ENCODE measurements around the gene MLX. TPM values are rescaled to one million over a fixed set of nuclear protein-coding genes. Genes with fewer than 3 reads are reported as not detected.

The MLX gene
- total and polyA plus RNA-seq, 2 of the 8 experiments (the other 6 are each of a cell fraction or from before 2014, with no cell fraction given), result 27.0 to 27.5 TPM

DNA sequence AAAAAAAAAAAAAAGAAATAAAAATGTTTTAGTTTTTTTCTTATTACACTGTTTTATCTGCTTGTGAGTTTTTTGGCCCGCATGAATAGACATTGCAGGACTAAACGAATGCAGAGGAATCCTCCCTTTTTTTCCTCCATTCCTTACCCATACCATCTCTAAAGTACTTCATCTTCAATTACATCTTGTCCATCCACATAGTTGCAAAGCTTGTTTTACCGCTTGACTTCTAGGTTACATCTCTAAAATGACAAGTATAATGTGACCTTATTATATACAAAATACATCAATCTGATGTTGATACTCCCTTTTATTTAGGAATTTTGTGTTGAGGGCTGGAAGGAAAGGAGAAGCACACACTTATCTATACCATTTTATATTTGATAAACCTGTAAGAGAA is 29.5 kb downstream of the MLX start:
- no peak overlapping the region for H4K5ac ChIP-seq (ENCODE audit: insufficient read length, low read depth, low read length)
- no peak for FAIRE-seq
- no peak for TF ChIP-seq CREB1 (IDR thresholded peaks at IDR 0.05)
- TF ChIP-seq, protein P1, sequence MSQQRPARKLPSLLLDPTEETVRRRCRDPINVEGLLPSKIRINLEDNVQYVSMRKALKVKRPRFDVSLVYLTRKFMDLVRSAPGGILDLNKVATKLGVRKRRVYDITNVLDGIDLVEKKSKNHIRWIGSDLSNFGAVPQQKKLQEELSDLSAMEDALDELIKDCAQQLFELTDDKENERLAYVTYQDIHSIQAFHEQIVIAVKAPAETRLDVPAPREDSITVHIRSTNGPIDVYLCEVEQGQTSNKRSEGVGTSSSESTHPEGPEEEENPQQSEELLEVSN (IDR thresholded peaks at IDR 0.05), result no peak
- no peak for TF ChIP-seq HDAC2 (IDR thresholded peaks at IDR 0.05; ENCODE audit: borderline replicate concordance in 1 of 2, low read depth in 2 of 2, low read length in 2 of 2)
- TF ChIP-seq ZNF274 (IDR thresholded peaks at IDR 0.05; ENCODE audit: borderline replicate concordance, extremely low read depth, low read length), result no peak
- no peak for TF ChIP-seq EGR1 (IDR thresholded peaks at IDR 0.05; ENCODE audit: borderline replicate concordance, low read depth, low read length)
- TF ChIP-seq MAFK (IDR thresholded peaks at IDR 0.05; ENCODE audit: low read depth, low read length), result no peak

More for the DNA sequence above, 29.5 kb downstream of the MLX start:
- no peak overlapping the region for H3K14ac ChIP-seq (ENCODE audit: insufficient read length)
- peaks cover 0 to 20% of the 10 kb centered on the region in 2 experiments; a peak in 2 of 4 replicates for H3K79me2 ChIP-seq (ENCODE audit: control insufficient read depth in 1 of 2, insufficient read depth in 2 of 2, low read length in 2 of 2)
- H3K4me2 ChIP-seq (ENCODE audit: insufficient read depth in 1 of 2, low read depth in 2 of 2, low read length in 2 of 2), result no peak overlapping the region
- H3K23ac ChIP-seq (ENCODE audit: insufficient read length), result no peak overlapping the region
- no peak overlapping the region for H2AFZ ChIP-seq (ENCODE audit: low read length)
- no peak overlapping the region for H3K4me3 ChIP-seq (ENCODE audit: extremely low read depth in 1 of 4, insufficient read depth in 2 of 4, low read depth in 3 of 4, low read length in 4 of 4)
- no peaks in the 10 kb centered on the region for H3K9me3 ChIP-seq (ENCODE audit: insufficient read depth in 2 of 2, low read depth in 1 of 2, low read length in 1 of 2)
- no peak overlapping the region for H4K8ac ChIP-seq (ENCODE audit: extremely low read depth, insufficient read depth, low read length)
- no peak overlapping the region for H2BK5ac ChIP-seq (ENCODE audit: low read depth, low read length)
- H4K20me1 ChIP-seq (replicated peaks in 1 of 2; ENCODE audit: control insufficient read depth in 1 of 2, insufficient read depth in 2 of 2, low read length in 2 of 2), result peaks cover 0 to 1% of the 10 kb centered on the region in 2 experiments
- no peak overlapping the region for H2AK5ac ChIP-seq (ENCODE audit: low read depth, low read length)
- no peak overlapping the region for H3K27ac ChIP-seq (ENCODE audit: low read depth, low read length)
- H2BK15ac ChIP-seq (ENCODE audit: low read length), result no peak overlapping the region
- POLR2A ChIA-PET (ENCODE audit: partially characterized antibody), result interaction anchor here (1.0 to 1.8 kb wide), 3 partner anchors 10 to 167 kb away, joined by 3 to 5 read pairs (median 4); partner anchors contain the start of gene PSMC3IP
- H3K56ac ChIP-seq (replicated peaks; ENCODE audit: insufficient read length, low read depth, low read length), result no peak overlapping the region
- no peak overlapping the region for H3K9ac ChIP-seq (replicated peaks in 1 of 4; ENCODE audit: extremely low read depth in 1 of 4, low read depth in 3 of 4, low read length in 3 of 4)
- peaks cover 2% of the 10 kb centered on the region; the same call in 1 of the 2 replicates for H3K79me1 ChIP-seq (ENCODE audit: low read depth, low read length)
- H2BK20ac ChIP-seq (ENCODE audit: low read length), result no peak overlapping the region
- no peak for DNase-seq (ENCODE audit: low read depth in 1 of 2, low spot score in 2 of 2)
- no peaks in the 10 kb centered on the region for H3K23me2 ChIP-seq (ENCODE audit: low read depth, low read length)
- no peaks in the 10 kb centered on the region for H3K27me3 ChIP-seq (replicated peaks in 1 of 4; ENCODE audit: control insufficient read depth in 3 of 4, extremely low read depth in 1 of 4, insufficient read depth in 3 of 4, low read length in 3 of 4)
- H4K91ac ChIP-seq (replicated peaks; ENCODE audit: insufficient read length, low read length), result no peak overlapping the region
- no peak overlapping the region for H2BK12ac ChIP-seq (ENCODE audit: low read depth, low read length)
- CTCF ChIA-PET (ENCODE audit: partially characterized antibody), result interaction anchor here (0.6 to 3.0 kb wide), 7 partner anchors 12 to 211 kb away, joined by 3 to 13 read pairs (median 3); partner anchors contain the start of genes PSMC3IP and RETREG3
- H2BK120ac ChIP-seq (replicated peaks; ENCODE audit: low read depth, low read length), result no peak overlapping the region
- no peak overlapping the region for H3K18ac ChIP-seq (ENCODE audit: extremely low read depth, low read length)
- 94% methylated on average over 3 of the region's 3 CpGs; no CpG with 5 or more reads in 1 of the 2 experiments for WGBS, 2 experiments (ENCODE audit: extremely low coverage in 1 of 2, insufficient coverage in 1 of 2, insufficient read length in 1 of 2, insufficient replicate concordance in 2 of 2, low coverage in 1 of 2, low lambda C conversion rate in 2 of 2, missing lambda C conversion rate in 1 of 2)
- H3K4me1 ChIP-seq (replicated peaks in 1 of 4; ENCODE audit: control insufficient read depth in 3 of 4, insufficient read depth in 4 of 4, low read length in 3 of 4), result no peaks in the 10 kb centered on the region
- no peak overlapping the region for H3K4ac ChIP-seq (replicated peaks; ENCODE audit: insufficient read length, low read depth, low read length)
- H3K36me3 ChIP-seq (ENCODE audit: control insufficient read depth in 2 of 4, insufficient read depth in 4 of 4, low read length in 3 of 4), result peaks cover 0 to 5% (median under 1%) of the 10 kb centered on the region in 4 experiments; a peak in 1 of 8 replicates
